ENCODE data around the gene HLA-DRB1. TPM values are rescaled to one million over a fixed set of nuclear protein-coding genes. Genes with fewer than 3 reads are reported as not detected.
"Not testable (repeated sequence)": the region's sequence is repeated elsewhere in the genome, so short reads cannot be mapped to it uniquely, and the experiment has no call there.

HLA-DRB1 gene
- polyA plus RNA-seq, 2 of the 4 experiments (the other 2 are of a cell fraction): not detected

DNA sequence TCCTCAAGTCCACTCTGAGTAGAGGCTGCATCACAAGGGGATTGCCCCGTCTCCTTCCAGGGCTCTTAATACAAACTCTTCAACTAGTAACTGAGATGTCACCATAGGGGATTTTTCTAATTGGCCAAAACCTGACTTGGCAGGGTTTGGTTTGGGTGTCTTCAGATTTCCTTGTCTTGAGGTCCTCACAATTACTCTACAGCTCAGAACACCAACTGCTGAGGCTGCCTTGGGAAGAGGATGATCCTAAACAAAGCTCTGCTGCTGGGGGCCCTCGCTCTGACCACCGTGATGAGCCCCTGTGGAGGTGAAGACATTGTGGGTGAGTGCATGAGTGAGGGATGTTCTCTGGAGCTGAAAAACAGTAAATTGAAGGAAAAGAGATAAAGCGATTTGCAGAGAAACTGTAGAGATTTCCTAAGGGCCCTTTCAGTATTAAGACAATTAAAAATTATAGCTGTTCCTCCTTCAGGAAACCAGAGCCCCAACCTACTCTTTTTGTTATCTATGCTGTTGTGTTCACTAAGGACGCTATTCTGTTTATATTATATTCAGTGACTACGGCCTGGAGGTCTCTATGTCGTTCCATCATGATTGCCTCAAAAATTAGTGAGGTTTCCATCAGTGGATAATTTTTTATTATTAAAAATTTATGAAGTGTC lies 47.7 kb upstream of the HLA-DRB1 start, which contains the start of gene HLA-DQA1 (continued):
- no peak for TF ChIP-seq HDAC2 (IDR thresholded peaks at IDR 0.05)
- no peak for TF ChIP-seq CEBPB (IDR thresholded peaks at IDR 0.05)
- no peak for TF ChIP-seq HOXA7 (CRISPR knock-in tag; IDR thresholded peaks at IDR 0.05)
- TF ChIP-seq JUN (IDR thresholded peaks at IDR 0.05): no peak
- TF ChIP-seq, protein P1, sequence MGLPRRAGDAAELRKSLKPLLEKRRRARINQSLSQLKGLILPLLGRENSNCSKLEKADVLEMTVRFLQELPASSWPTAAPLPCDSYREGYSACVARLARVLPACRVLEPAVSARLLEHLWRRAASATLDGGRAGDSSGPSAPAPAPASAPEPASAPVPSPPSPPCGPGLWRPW (IDR thresholded peaks at IDR 0.05): no peak
- no peak for TF ChIP-seq ZC3H11A (IDR thresholded peaks at IDR 0.05)
- TF ChIP-seq CBX2 (IDR thresholded peaks at IDR 0.05; ENCODE audit: borderline replicate concordance, low read depth): no peak
- no peak for TF ChIP-seq NPAS2 (CRISPR knock-in tag; IDR thresholded peaks at IDR 0.05; ENCODE audit: borderline replicate concordance)
- no peak for TF ChIP-seq SREBF2 (IDR thresholded peaks at IDR 0.05)

DNA sequence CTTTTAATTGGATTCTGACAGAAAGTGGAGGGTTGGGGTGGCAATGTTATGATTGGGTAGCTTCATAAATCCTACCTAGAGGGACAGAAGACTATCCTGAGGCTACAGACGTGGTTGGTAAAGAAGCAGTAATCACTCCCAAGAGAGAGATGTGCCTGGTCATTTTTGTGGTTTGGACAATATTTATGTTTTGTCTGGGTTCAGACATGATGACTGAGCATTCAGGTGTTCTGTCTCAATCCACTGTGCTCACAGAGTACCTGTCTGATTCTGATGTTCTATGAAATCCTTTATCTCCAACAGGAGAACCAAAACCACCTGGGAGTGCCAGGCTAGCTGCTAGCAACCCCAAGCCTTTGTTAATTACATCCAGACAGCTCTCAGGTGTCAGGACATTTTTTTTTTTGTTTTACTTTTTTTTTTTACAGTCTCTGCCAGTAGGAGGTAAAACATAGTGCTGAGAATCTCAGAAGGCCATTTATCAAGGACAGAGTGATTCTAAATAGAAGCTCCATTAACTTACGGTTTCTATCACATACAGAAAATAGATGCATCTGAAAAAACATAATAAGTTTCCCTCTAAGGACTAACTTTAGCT lies 46.0 kb upstream of the HLA-DRB1 start:
- ChIA-PET POLR2A (no interaction called here), CTCF (no interaction called here)
- ATAC-seq (no peak), FAIRE-seq (no peak), DNase-seq (ENCODE audit: low read depth in 1 of 2, low spot score in 1 of 2) (no peak)
- H3K27ac ChIP-seq: no peak overlapping the region
- TF ChIP-seq NR3C1 (IDR thresholded peaks at IDR 0.05) (no peak), FOSB (CRISPR knock-in tag; IDR thresholded peaks at IDR 0.05) (no peak), HOXB5 (CRISPR knock-in tag; IDR thresholded peaks at IDR 0.05) (no peak), RFX5 (IDR thresholded peaks at IDR 0.05) (no peak), EHMT2 (IDR thresholded peaks at IDR 0.05; ENCODE audit: low read depth) (no peak)
- no peak overlapping the region for H3K4me2 ChIP-seq
- no peaks in the 10 kb centered on the region for H3K4me1 ChIP-seq
- 3% methylated on average over 2 of the region's 2 CpGs for WGBS (ENCODE audit: missing lambda C conversion rate)
- no peak overlapping the region for H3K4me3 ChIP-seq
- no peaks in the 10 kb centered on the region for H3K9me3 ChIP-seq

DNA sequence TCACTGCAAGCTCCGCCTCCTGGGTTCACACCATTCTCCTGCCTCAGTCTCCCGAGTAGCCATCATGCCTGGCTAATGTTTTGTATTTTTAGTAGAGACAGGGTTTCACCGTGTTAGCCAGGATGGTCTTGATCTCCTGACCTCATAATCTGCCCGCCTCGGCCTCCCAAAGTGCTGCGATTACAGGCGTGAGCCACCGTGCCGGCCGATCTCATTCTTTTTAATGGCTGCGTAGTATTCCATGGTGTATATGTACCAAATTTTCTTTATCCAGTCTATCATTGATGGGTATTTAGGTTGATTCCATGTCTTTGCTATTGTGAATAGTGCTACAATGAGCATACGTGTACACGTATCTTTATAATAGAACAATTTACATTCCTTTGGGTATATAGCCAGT lies 40.1 kb upstream of the HLA-DRB1 start:
- H3K27ac ChIP-seq; POLR2A ChIA-PET; H3K9me3 ChIP-seq; FAIRE-seq; H3K4me2 ChIP-seq; ATAC-seq; DNase-seq (ENCODE audit: low read depth in 1 of 2, low spot score in 1 of 2); H3K4me1 ChIP-seq; H3K4me3 ChIP-seq: not testable (repeated sequence)
- CTCF ChIA-PET: interaction anchor here (0.9 kb wide), 1 partner anchor 9 kb away, joined by 3 read pairs; no protein-coding TSS in a partner anchor
- WGBS (ENCODE audit: missing lambda C conversion rate): 95% methylated on average over 7 of the region's 13 CpGs

- Histone ChIP-seq H3K4me2 (no peak overlapping the region), H3K9me3 (no peaks in the 10 kb centered on the region), H3K4me3 (no peak overlapping the region), H3K27ac (no peak overlapping the region), H3K4me1 (no peaks in the 10 kb centered on the region)
- POLR2A ChIA-PET: no interaction called here
- 21% methylated on average over 3 of the region's 3 CpGs for WGBS (ENCODE audit: missing lambda C conversion rate)
- CTCF ChIA-PET: no interaction called here
- no peak for FAIRE-seq
- peak; percentile 96 for TF ChIP-seq RFX5 (IDR thresholded peaks at IDR 0.05)
- no peak for TF ChIP-seq EHF (CRISPR knock-in tag; IDR thresholded peaks at IDR 0.05)
- ATAC-seq: no peak
- no peak for DNase-seq (ENCODE audit: low read depth in 1 of 2, low spot score in 1 of 2)
These were observed 38.2 kb upstream of the HLA-DRB1 start for GRCh38 chr6:32627831-32628230.

- FAIRE-seq: no peak
- ATAC-seq: no peak
- TF ChIP-seq FOXS1 (CRISPR knock-in tag; IDR thresholded peaks at IDR 0.05) (no peak), MYC (IDR thresholded peaks at IDR 0.05; ENCODE audit: borderline replicate concordance, low read length) (no peak), HEYL (CRISPR knock-in tag; IDR thresholded peaks at IDR 0.05) (no peak), EHMT2 (IDR thresholded peaks at IDR 0.05; ENCODE audit: low read depth) (no peak), EP300 (IDR thresholded peaks at IDR 0.05) (no peak), ZSCAN20 (CRISPR knock-in tag; IDR thresholded peaks at IDR 0.05) (no peak), HDAC2 (IDR thresholded peaks at IDR 0.05) (no peak), ZNF302 (CRISPR knock-in tag; IDR thresholded peaks at IDR 0.05) (no peak), ESRRA (IDR thresholded peaks at IDR 0.05; ENCODE audit: borderline replicate concordance, low read length) (no peak), TFCP2L1 (CRISPR knock-in tag; IDR thresholded peaks at IDR 0.05) (no peak), BHLHE40 (IDR thresholded peaks at IDR 0.05; ENCODE audit: low read depth, low read length) (no peak), SREBF2 (IDR thresholded peaks at IDR 0.05) (no peak), KDM1A (IDR thresholded peaks at IDR 0.05; ENCODE audit: low read depth) (no peak)
- TF ChIP-seq, protein P2, sequence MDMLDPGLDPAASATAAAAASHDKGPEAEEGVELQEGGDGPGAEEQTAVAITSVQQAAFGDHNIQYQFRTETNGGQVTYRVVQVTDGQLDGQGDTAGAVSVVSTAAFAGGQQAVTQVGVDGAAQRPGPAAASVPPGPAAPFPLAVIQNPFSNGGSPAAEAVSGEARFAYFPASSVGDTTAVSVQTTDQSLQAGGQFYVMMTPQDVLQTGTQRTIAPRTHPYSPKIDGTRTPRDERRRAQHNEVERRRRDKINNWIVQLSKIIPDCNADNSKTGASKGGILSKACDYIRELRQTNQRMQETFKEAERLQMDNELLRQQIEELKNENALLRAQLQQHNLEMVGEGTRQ (IDR thresholded peaks at IDR 0.05): no peak
- TF ChIP-seq, protein P3, sequence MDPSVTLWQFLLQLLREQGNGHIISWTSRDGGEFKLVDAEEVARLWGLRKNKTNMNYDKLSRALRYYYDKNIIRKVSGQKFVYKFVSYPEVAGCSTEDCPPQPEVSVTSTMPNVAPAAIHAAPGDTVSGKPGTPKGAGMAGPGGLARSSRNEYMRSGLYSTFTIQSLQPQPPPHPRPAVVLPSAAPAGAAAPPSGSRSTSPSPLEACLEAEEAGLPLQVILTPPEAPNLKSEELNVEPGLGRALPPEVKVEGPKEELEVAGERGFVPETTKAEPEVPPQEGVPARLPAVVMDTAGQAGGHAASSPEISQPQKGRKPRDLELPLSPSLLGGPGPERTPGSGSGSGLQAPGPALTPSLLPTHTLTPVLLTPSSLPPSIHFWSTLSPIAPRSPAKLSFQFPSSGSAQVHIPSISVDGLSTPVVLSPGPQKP (IDR thresholded peaks at IDR 0.05; ENCODE audit: low read depth, low read length): no peak
- TF ChIP-seq, protein P4, sequence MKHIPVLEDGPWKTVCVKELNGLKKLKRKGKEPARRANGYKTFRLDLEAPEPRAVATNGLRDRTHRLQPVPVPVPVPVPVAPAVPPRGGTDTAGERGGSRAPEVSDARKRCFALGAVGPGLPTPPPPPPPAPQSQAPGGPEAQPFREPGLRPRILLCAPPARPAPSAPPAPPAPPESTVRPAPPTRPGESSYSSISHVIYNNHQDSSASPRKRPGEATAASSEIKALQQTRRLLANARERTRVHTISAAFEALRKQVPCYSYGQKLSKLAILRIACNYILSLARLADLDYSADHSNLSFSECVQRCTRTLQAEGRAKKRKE (CRISPR knock-in tag; IDR thresholded peaks at IDR 0.05; ENCODE audit: low read depth): no peak
These were observed 37.6 kb upstream of the HLA-DRB1 start for GRCh38 chr6:32627249-32627648.

More at GRCh38 chr6:32627249-32627648, 37.6 kb upstream of the HLA-DRB1 start:
- ChIA-PET CTCF (no interaction called here), POLR2A (no interaction called here)
- Histone ChIP-seq H3K4me1 (no peaks in the 10 kb centered on the region), H3K4me2 (no peak overlapping the region), H3K4me3 (no peak overlapping the region), H3K9me3 (no peaks in the 10 kb centered on the region), H3K27ac (no peak overlapping the region)
- DNase-seq (ENCODE audit: low read depth in 1 of 2, low spot score in 1 of 2): no peak
- WGBS (ENCODE audit: missing lambda C conversion rate): 0% methylated on average over 1 of the region's 3 CpGs

Data from A549 (cell line).